Panc1 (cell line): ENCODE measurements around the gene DNM3.

Experiments used
- CTCF ChIP-seq: fragments of 450-650 bp; IDR thresholded peaks from 2 replicates; pipeline ENCODE4 v1.5.1; 2017; ENCODE audit warnings: mild to moderate bottlenecking
- POLR2AphosphoS5 ChIP-seq: IDR thresholded peaks from 2 replicates; pipeline ENCODE4 v1.6.1; 2012; ENCODE audit warnings: mild to moderate bottlenecking, low read depth, low read length, moderate library complexity
- SIN3A ChIP-seq: IDR thresholded peaks from 2 replicates; pipeline ENCODE4 v1.6.1; 2012; ENCODE audit warnings: low read depth, mild to moderate bottlenecking, low read length, moderate library complexity, borderline replicate concordance; ENCODE audit not compliant: insufficient read depth
- TF ChIP-seq, protein P1 (sequence below), 2 experiments: IDR thresholded peaks; 2 replicates each; pipeline ENCODE4 v1.6.1; 2011 to 2012; ENCODE audit warnings: low read depth in 2 of 2, control low read depth in 1 of 2, low read length in 1 of 2, mild to moderate bottlenecking in 1 of 2, moderate library complexity in 1 of 2; ENCODE audit not compliant: insufficient read depth in 1 of 2

DNA sequence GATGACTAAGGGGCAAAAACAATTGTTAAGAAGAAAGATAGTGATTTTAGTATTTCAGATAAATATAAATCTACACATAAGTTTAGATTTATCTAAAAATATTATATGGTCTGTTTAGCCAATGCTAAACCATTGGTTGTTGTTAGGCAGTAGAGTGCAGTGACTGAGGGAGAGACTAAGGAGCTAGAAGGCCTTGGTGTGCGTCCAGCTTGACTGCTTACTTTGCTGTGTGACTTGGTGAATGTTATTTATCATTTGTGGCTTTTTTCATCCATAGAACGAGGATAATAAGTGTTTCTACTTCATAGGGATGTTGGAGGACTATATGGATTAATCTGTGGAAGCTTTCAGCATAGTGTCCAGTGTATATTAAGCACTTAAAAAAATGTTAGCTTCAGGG, 314.5 kb downstream of the DNM3 start:
- TF ChIP-seq POLR2AphosphoS5 (no peak), CTCF (no peak), SIN3A (no peak)
- TF ChIP-seq, protein P1, sequence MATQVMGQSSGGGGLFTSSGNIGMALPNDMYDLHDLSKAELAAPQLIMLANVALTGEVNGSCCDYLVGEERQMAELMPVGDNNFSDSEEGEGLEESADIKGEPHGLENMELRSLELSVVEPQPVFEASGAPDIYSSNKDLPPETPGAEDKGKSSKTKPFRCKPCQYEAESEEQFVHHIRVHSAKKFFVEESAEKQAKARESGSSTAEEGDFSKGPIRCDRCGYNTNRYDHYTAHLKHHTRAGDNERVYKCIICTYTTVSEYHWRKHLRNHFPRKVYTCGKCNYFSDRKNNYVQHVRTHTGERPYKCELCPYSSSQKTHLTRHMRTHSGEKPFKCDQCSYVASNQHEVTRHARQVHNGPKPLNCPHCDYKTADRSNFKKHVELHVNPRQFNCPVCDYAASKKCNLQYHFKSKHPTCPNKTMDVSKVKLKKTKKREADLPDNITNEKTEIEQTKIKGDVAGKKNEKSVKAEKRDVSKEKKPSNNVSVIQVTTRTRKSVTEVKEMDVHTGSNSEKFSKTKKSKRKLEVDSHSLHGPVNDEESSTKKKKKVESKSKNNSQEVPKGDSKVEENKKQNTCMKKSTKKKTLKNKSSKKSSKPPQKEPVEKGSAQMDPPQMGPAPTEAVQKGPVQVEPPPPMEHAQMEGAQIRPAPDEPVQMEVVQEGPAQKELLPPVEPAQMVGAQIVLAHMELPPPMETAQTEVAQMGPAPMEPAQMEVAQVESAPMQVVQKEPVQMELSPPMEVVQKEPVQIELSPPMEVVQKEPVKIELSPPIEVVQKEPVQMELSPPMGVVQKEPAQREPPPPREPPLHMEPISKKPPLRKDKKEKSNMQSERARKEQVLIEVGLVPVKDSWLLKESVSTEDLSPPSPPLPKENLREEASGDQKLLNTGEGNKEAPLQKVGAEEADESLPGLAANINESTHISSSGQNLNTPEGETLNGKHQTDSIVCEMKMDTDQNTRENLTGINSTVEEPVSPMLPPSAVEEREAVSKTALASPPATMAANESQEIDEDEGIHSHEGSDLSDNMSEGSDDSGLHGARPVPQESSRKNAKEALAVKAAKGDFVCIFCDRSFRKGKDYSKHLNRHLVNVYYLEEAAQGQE (IDR thresholded peaks at IDR 0.05; ENCODE audit: insufficient read depth in 1 of 2, low read depth in 2 of 2, low read length in 1 of 2) = no peak
